KMS-11 (cell line): ENCODE measurements around the gene HEPHL1.
"Not testable (repeated sequence)": the region's sequence is repeated elsewhere in the genome, so short reads cannot be mapped to it uniquely, and the experiment has no call there.

Experiments used
- H2AFZ ChIP-seq: fragments of 200-600 bp; sonication (generic); 2 replicates; pipeline ENCODE4 v1.6.1; 2016; ENCODE audit warnings: antibody characterized with exemption, mixed run types, low read depth
- H3K27ac ChIP-seq: fragments of 200-600 bp; sonication (generic); 2 replicates; pipeline ENCODE4 v1.6.1; 2016; ENCODE audit warnings: mild to moderate bottlenecking, mixed run types
- H3K27me3 ChIP-seq: fragments of 200-600 bp; sonication (generic); 2 replicates; pipeline ENCODE4 v1.6.1; 2017; ENCODE audit warnings: mild to moderate bottlenecking, low read depth, mixed run types, moderate library complexity; ENCODE audit not compliant: insufficient read depth
- H3K36me3 ChIP-seq: fragments of 200-600 bp; sonication (generic); 2 replicates; pipeline ENCODE4 v1.6.1; 2017; ENCODE audit warnings: mild to moderate bottlenecking, mixed run types; ENCODE audit not compliant: insufficient read depth
- H3K4me1 ChIP-seq: fragments of 200-600 bp; sonication (generic); 2 replicates; pipeline ENCODE4 v1.6.1; 2016; ENCODE audit warnings: mild to moderate bottlenecking, low read depth, mixed run types; ENCODE audit not compliant: poor library complexity, severe bottlenecking
- H3K4me2 ChIP-seq: fragments of 200-600 bp; sonication (generic); 2 replicates; pipeline ENCODE4 v1.7.0; 2016; ENCODE audit warnings: mild to moderate bottlenecking, mixed run types
- H3K4me3 ChIP-seq: fragments of 200-600 bp; sonication (generic); IDR thresholded peaks from 2 replicates; pipeline ENCODE4 v1.6.1; 2017; ENCODE audit warnings: low read depth, low read length, mixed read lengths; ENCODE audit not compliant: insufficient read depth
- H3K79me2 ChIP-seq: fragments of 200-600 bp; sonication (generic); 2 replicates; pipeline ENCODE4 v1.6.1; 2016; ENCODE audit warnings: low read depth, mixed run types; ENCODE audit not compliant: insufficient read depth
- H3K9ac ChIP-seq: fragments of 200-600 bp; sonication (generic); 2 replicates; pipeline ENCODE4 v1.6.1; 2016; ENCODE audit warnings: mild to moderate bottlenecking, mixed run types
- H4K20me1 ChIP-seq: fragments of 200-600 bp; sonication (generic); 2 replicates; pipeline ENCODE4 v1.6.1; 2016; ENCODE audit warnings: mild to moderate bottlenecking, mixed run types; ENCODE audit not compliant: insufficient read depth
- CTCF ChIP-seq: fragments of 200-600 bp; sonication (generic); conservative IDR thresholded peaks from 2 replicates; pipeline ENCODE4 v1.6.1; 2017; ENCODE audit warnings: low read depth, mild to moderate bottlenecking, antibody characterized with exemption, low read length, moderate library complexity, mixed read lengths

The HEPHL1 gene

GRCh38 chr11:94153320-94153719, 132.2 kb downstream of the HEPHL1 start:
- Histone ChIP-seq H3K4me1 (peaks cover 7% of the 10 kb centered on the region), H3K79me2 (no peaks in the 10 kb centered on the region), H3K36me3 (no peaks in the 10 kb centered on the region), H3K27ac (no peak overlapping the region), H3K4me3 (no peak overlapping the region), H3K4me2 (no peak overlapping the region), H4K20me1 (no peaks in the 10 kb centered on the region), H2AFZ (no peak overlapping the region), H3K9ac (no peak overlapping the region), H3K27me3 (no peaks in the 10 kb centered on the region)
- TF ChIP-seq CTCF: no peak

DNA sequence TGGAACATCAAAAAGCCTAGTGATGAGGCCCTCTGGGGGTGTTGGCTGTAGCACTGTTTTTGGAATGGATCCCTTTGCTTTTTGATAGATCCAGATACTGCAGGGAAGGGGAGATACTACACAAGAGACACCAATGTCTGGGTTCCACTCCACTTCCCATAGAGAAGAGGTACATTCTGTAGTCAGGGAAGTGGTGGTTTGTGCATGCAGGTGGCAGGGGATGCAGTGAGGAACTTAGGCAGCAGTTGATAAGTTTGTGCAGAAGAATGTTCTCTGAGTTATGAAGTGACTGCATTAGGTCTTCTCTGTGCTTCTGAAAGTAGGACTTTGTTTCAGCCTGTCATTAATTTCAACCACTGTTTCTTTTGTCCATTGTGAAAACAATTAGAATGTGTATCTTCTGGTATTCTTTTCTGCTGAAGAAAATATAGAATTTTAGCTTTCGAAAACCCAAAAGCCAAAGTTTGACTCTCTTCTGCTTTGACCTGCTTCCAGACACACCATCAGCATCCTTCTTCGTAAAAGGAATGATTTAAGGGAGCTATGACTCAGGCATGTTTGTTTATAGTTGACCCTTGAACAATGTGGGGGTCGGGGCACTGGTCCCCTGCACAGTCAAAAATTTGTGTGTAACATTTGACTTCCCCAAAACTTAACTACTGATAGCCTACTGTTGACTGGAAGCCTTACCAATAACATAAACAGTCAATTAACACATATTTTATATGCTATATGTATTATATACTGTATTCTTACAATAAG, 133.1 kb downstream of the HEPHL1 start:
- Histone ChIP-seq H3K4me3 (no peak overlapping the region), H3K36me3 (no peaks in the 10 kb centered on the region), H3K9ac (no peak overlapping the region), H3K27ac (no peak overlapping the region), H3K4me1 (peaks cover 7% of the 10 kb centered on the region), H3K27me3 (no peaks in the 10 kb centered on the region), H2AFZ (no peak overlapping the region), H4K20me1 (no peaks in the 10 kb centered on the region), H3K79me2 (no peaks in the 10 kb centered on the region), H3K4me2 (no peak overlapping the region)
- TF ChIP-seq CTCF: no peak

- not testable (repeated sequence) for H3K79me2 ChIP-seq, H3K27ac ChIP-seq, H3K27me3 ChIP-seq, H3K4me2 ChIP-seq, H3K4me3 ChIP-seq, H4K20me1 ChIP-seq, H2AFZ ChIP-seq, H3K9ac ChIP-seq, H3K36me3 ChIP-seq, H3K4me1 ChIP-seq
These were observed 136.2 kb downstream of the HEPHL1 start for GRCh38 chr11:94157339-94157738.
